GM12873 (cell line): ENCODE data around the gene AHCYL2.

ENCODE experiments used
- TF ChIP-seq, protein P1 (sequence below): IDR thresholded peaks from 2 replicates; pipeline ENCODE4 v1.5.1; 2012; ENCODE audit warnings: low read depth, mild to moderate bottlenecking, moderate library complexity, low read length, control low read depth; ENCODE audit not compliant: insufficient read depth; ENCODE audit errors: missing control alignments

The AHCYL2 gene

DNA sequence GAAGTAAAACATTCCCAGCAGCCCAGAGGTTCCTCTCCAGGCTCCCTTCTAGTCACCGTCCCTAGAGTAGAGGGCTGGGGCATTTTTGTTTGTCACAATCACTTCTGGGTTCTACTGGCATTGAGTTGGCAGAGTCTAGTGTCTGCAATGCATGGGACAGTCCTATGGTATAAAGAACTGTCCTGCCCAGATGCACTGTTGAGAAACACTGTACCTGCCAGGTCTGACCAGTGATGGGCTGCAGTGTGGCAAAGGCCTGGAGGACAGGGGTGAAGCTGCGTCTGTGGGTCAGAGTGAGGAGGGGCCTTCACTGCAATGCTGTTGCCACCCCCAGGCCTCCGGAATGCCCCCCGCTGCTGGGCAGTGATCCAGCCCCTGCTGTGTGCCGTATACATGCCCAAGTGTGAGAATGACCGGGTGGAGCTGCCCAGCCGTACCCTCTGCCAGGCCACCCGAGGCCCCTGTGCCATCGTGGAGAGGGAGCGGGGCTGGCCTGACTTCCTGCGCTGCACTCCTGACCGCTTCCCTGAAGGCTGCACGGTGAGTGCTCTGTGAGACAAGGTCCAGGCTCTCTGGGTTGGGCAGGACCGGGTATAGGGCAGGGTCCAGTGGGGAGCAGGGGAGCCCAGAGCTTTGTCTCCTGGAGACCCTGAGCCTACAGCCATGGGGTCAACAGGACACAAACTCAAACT lies 21.6 kb upstream of the AHCYL2 start:
- TF ChIP-seq, protein P1, sequence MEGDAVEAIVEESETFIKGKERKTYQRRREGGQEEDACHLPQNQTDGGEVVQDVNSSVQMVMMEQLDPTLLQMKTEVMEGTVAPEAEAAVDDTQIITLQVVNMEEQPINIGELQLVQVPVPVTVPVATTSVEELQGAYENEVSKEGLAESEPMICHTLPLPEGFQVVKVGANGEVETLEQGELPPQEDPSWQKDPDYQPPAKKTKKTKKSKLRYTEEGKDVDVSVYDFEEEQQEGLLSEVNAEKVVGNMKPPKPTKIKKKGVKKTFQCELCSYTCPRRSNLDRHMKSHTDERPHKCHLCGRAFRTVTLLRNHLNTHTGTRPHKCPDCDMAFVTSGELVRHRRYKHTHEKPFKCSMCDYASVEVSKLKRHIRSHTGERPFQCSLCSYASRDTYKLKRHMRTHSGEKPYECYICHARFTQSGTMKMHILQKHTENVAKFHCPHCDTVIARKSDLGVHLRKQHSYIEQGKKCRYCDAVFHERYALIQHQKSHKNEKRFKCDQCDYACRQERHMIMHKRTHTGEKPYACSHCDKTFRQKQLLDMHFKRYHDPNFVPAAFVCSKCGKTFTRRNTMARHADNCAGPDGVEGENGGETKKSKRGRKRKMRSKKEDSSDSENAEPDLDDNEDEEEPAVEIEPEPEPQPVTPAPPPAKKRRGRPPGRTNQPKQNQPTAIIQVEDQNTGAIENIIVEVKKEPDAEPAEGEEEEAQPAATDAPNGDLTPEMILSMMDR, result no peak

DNA sequence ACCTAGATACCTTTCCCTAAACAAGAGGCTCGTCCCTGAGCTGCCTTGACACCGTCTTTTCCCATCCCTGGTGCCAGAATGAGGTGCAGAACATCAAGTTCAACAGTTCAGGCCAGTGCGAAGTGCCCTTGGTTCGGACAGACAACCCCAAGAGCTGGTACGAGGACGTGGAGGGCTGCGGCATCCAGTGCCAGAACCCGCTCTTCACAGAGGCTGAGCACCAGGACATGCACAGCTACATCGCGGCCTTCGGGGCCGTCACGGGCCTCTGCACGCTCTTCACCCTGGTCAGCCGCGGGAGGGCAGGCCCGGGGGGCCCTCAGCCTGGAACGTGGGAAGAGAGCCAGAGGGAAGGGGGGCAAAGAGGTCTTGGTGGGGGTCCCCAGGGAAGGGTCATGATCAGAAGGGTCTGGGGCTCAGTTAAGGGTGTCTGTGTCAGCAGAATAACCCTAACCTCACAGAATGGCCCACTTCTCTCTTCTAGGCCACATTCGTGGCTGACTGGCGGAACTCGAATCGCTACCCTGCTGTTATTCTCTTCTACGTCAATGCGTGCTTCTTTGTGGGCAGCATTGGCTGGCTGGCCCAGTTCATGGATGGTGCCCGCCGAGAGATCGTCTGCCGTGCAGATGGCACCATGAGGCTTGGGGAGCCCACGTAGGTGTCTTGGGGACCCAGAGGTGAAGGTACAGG lies 19.6 kb upstream of the AHCYL2 start:
- TF ChIP-seq, protein P1, result no peak

DNA sequence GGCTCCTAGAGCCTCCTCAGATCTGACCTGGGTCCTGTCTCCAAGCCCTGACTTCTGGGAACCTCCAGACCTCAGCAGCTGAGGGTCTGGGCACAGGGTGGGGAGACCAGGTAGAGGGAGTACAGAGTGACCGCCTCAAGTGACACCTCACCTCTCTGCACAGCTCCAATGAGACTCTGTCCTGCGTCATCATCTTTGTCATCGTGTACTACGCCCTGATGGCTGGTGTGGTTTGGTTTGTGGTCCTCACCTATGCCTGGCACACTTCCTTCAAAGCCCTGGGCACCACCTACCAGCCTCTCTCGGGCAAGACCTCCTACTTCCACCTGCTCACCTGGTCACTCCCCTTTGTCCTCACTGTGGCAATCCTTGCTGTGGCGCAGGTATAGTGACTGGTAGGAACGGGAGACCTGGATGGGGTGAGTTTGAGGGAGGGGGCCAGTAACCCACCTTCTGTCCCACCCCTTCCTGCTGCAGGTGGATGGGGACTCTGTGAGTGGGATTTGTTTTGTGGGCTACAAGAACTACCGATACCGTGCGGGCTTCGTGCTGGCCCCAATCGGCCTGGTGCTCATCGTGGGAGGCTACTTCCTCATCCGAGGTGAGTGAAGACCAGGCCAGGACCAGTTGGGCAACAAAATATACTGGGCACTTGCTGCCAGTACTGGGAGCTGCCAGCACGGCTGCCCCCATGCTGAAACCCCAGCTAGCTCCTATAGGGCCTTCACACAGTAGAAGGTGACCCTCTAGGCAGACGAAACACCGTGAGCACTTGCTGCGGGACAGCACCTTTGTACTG lies 18.6 kb upstream of the AHCYL2 start:
- TF ChIP-seq, protein P1, result no peak

DNA sequence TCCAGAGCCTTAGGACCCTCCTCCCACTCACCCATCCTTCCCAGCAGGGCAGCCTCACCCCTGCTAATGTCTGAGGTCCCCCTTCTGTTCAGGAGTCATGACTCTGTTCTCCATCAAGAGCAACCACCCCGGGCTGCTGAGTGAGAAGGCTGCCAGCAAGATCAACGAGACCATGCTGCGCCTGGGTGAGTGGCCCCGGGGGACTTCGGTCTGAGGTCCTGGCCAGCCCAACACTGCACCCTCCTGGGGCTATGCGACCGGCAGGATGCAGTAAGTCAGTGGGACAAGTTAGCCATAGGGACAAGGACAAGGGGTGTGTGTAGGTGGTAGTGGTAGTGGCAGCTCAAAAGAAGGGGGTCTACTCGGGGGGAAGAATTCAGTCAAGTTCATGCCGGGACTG lies 16.2 kb upstream of the AHCYL2 start:
- TF ChIP-seq, protein P1, result no peak

DNA sequence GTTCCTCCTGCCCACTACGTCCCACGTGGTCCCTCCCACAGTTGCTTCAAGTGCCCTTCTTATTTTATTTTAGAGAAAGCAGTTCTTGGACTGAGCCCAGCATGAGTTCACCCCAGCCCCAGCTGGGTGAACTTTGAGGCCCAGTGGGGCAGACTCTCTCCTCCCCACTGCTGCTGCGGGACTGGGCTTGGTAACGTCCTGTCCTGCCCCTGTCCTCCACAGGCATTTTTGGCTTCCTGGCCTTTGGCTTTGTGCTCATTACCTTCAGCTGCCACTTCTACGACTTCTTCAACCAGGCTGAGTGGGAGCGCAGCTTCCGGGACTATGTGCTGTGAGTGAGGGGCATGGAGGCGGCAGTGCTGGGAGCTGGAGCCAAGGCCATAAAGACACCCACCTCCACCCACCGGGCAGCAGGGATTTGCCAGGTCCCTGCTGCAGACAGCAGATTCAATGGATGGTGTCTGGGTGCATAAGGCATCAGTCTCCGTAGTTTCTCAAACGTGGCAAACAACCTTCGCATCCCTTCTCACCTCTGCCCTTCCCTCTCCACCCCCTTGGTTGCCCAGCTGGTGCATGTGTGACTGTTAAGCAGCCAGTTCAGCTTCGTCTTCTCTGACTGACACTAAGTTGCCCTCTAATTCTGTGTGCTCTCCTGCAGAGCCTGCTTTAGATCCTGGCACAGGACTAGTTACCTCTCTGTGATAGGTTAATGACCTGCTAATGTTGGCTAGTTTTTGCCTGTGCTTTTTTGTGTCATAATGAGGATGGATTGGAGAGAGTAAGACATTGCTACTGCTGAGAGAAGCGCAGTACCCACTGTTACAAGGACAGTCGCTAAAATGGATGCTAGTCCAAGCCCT lies 15.5 kb upstream of the AHCYL2 start:
- TF ChIP-seq, protein P1, result no peak

DNA sequence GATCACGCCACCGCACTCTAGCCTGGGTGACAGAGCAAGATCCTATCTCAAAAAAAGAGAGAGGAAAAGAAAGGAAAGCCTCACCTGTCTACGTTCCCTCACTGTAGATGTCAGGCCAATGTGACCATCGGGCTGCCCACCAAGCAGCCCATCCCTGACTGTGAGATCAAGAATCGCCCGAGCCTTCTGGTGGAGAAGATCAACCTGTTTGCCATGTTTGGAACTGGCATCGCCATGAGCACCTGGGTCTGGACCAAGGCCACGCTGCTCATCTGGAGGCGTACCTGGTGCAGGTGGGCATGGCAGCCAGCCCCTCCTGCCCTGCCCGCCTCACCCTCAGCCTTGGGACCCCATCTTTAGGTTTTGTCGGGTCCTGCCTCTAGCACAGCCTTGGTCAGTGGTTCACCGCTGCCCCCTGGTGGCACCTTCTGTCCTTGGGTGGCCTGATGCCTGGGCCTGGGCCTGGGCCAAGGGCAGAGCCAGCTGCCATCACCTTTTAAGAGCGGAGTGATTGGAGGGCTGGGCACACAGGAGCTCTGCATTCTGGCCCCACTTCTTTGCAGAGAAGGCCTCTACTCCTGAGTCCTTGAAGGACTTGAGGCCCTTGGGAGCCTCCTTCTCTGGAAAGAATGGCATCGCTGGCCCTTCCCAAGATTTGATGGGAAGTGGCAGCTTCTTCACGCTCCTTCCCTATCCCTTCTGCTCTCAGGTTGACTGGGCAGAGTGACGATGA lies 14.4 kb upstream of the AHCYL2 start:
- TF ChIP-seq, protein P1, result peak; percentile 91
